ENCODE measurements around the gene CCDC92B.
A peak's percentile ranks its signal among the peaks of the same experiment; 100 is the strongest.

DNA sequence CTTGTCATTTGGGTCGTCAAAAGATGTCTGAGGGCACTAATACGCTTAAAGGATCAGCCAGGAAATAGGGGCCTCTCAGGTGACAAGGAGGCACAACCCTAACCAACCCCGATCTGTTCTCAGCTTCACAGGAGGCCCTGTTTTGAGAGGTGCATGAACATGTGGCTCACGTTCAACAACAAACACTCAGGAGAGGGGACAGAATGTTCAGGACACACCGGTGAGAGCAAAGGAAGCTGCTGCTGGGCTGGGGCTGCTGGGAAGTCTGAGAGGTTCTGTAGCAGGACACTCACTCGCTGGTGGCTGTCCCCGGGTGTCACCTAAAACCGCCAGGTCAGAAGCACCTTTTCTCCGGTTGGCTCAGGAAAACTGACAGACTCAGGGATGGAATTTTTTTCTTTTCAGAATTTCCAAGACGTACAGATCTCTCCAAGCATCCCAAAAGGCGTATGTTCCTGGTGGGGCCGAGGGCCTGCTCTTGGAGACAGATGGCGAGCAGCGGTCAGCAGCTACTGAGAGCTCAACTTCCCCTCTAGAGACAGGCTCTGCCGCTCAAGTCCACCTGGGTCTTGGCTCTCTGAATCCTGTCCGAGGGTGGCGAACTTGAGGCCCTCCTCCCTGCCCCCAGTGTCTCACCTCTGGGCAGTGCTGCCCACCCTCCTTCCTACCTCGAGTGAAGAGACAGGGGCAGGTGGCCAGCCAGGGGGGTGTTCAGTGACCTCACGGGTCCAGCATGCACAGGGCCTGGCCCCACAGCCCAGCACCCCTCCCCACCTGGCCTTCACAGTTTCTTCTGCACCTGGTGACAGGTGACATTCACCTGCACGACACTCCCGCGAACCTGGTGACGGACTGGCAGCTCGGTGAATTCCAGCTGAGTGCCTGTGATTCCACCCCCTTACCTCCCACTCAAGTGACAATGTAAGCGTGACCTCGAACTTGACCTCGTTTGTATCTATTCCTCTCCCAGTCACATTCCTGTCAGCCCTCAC lies 60.8 kb downstream of the CCDC92B start:
- TF ChIP-seq POLR2AphosphoS5 (IDR thresholded peaks at IDR 0.05; ENCODE audit: low read depth, low read length) (peak; percentile 70), POLR2A (IDR thresholded peaks at IDR 0.05; ENCODE audit: low read depth, low read length) (no peak), TAF1 (IDR thresholded peaks at IDR 0.05; ENCODE audit: low read depth, low read length) (no peak), SPI1 (IDR thresholded peaks at IDR 0.05; ENCODE audit: low read depth, low read length) (no peak), POU2F2 (IDR thresholded peaks at IDR 0.05; ENCODE audit: low read depth, low read length) (0 out of 2 replicates have a peak, but pooled peaks have one; percentile 6), PAX5 (IDR thresholded peaks at IDR 0.05; ENCODE audit: insufficient read depth, low read length, severe bottlenecking) (no peak)
